ENCODE data around the gene TBRG1.
A peak's percentile ranks its signal among the peaks of the same experiment; 100 is the strongest.
"Not testable (repeated sequence)": the region's sequence is repeated elsewhere in the genome, so short reads cannot be mapped to it uniquely, and the experiment has no call there.

TBRG1 gene

GRCh38 chr11:124622531-124623451 is at the start of gene TBRG1:
TBRG1 (plus strand) TSS chr11:124622864; CDS start chr11:124623084, 220 bp downstream.
- DNase-seq, result peak; percentile 62

GRCh38 chr11:124577716-124578427 is 44.8 kb upstream of the TBRG1 start:
- no peak for DNase-seq

GRCh38 chr11:124578761-124579160 is 43.9 kb upstream of the TBRG1 start:
- no peak for DNase-seq

- DNase-seq, result peak; percentile 35
These were observed 40.8 kb upstream of the TBRG1 start for GRCh38 chr11:124581817-124582216.

GRCh38 chr11:124582565-124582964 is 40.1 kb upstream of the TBRG1 start:
- DNase-seq, result no peak

GRCh38 chr11:124583781-124584180 is 38.9 kb upstream of the TBRG1 start:
- peak; percentile 75 for DNase-seq

GRCh38 chr11:124584681-124585372 is 37.8 kb upstream of the TBRG1 start:
- no peak for DNase-seq

GRCh38 chr11:124586238-124586860 is 36.3 kb upstream of the TBRG1 start:
- DNase-seq, result peak; percentile 1

GRCh38 chr11:124591430-124591829 is 31.2 kb upstream of the TBRG1 start:
- DNase-seq, result no peak

GRCh38 chr11:124592627-124593026 is 30.0 kb upstream of the TBRG1 start:
- no peak for DNase-seq

- DNase-seq, result no peak
These were observed 27.4 kb upstream of the TBRG1 start for GRCh38 chr11:124595302-124595701.

- no peak for DNase-seq
These were observed 25.0 kb upstream of the TBRG1 start for GRCh38 chr11:124597626-124598025.

- DNase-seq, result no peak
These were observed 21.9 kb upstream of the TBRG1 start for GRCh38 chr11:124600621-124601320.

- DNase-seq, result no peak
These were observed 20.5 kb upstream of the TBRG1 start for GRCh38 chr11:124602193-124602592.

- DNase-seq, result not testable (repeated sequence)
These were observed 19.9 kb upstream of the TBRG1 start for GRCh38 chr11:124602723-124603122.

- DNase-seq, result no peak
These were observed 16.9 kb upstream of the TBRG1 start for GRCh38 chr11:124605719-124606118.

GRCh38 chr11:124608147-124608546 is 14.5 kb upstream of the TBRG1 start:
- DNase-seq, result no peak

- no peak for DNase-seq
These were observed 12.4 kb upstream of the TBRG1 start for GRCh38 chr11:124610295-124610694.

- DNase-seq, result no peak
These were observed 11.6 kb upstream of the TBRG1 start, which contains the start of gene PANX3 for GRCh38 chr11:124611064-124611463. PANX3 (plus strand) TSS chr11:124611428; CDS start chr11:124611557, 129 bp downstream.

GRCh38 chr11:124612045-124612444 is 10.6 kb upstream of the TBRG1 start:
- DNase-seq, result no peak

GRCh38 chr11:124612567-124613246 is 10.0 kb upstream of the TBRG1 start:
- DNase-seq, result no peak
